Measurements from ENCODE around the gene ALDH2. TPM values are rescaled to one million over a fixed set of nuclear protein-coding genes. Genes with fewer than 3 reads are reported as not detected.
"Not testable (repeated sequence)": the region's sequence is repeated elsewhere in the genome, so short reads cannot be mapped to it uniquely, and the experiment has no call there.

The ALDH2 gene
- total and polyA plus RNA-seq, 2 of the 8 experiments (the other 6 are each of a cell fraction or from before 2014, with no cell fraction given), result 25.4 to 43.8 TPM

- H3K4me2 ChIP-seq (ENCODE audit: insufficient read depth in 1 of 2, low read depth in 2 of 2, low read length in 2 of 2); H3K4me3 ChIP-seq (ENCODE audit: extremely low read depth in 1 of 4, insufficient read depth in 2 of 4, low read depth in 3 of 4, low read length in 4 of 4); H3K9ac ChIP-seq (replicated peaks in 1 of 4; ENCODE audit: extremely low read depth in 1 of 4, low read depth in 3 of 4, low read length in 3 of 4); H3K23me2 ChIP-seq (ENCODE audit: low read depth, low read length); H3K36me3 ChIP-seq (ENCODE audit: control insufficient read depth in 2 of 4, insufficient read depth in 4 of 4, low read length in 3 of 4); H3K56ac ChIP-seq (replicated peaks; ENCODE audit: insufficient read length, low read depth, low read length); H2AFZ ChIP-seq (ENCODE audit: low read length); H2BK15ac ChIP-seq (ENCODE audit: low read length); H3K4ac ChIP-seq (replicated peaks; ENCODE audit: insufficient read length, low read depth, low read length); H4K20me1 ChIP-seq (replicated peaks in 1 of 2; ENCODE audit: control insufficient read depth in 1 of 2, insufficient read depth in 2 of 2, low read length in 2 of 2); H3K27ac ChIP-seq (ENCODE audit: low read depth, low read length); H3K4me1 ChIP-seq (replicated peaks in 1 of 4; ENCODE audit: control insufficient read depth in 3 of 4, insufficient read depth in 4 of 4, low read length in 3 of 4); H2BK20ac ChIP-seq (ENCODE audit: low read length); H2AK5ac ChIP-seq (ENCODE audit: low read depth, low read length); H4K8ac ChIP-seq (ENCODE audit: extremely low read depth, insufficient read depth, low read length); H3K18ac ChIP-seq (ENCODE audit: extremely low read depth, low read length); H3K23ac ChIP-seq (ENCODE audit: insufficient read length); H2BK5ac ChIP-seq (ENCODE audit: low read depth, low read length); H3K27me3 ChIP-seq (replicated peaks in 1 of 4; ENCODE audit: control insufficient read depth in 3 of 4, extremely low read depth in 1 of 4, insufficient read depth in 3 of 4, low read length in 3 of 4); H2BK120ac ChIP-seq (replicated peaks; ENCODE audit: low read depth, low read length); DNase-seq (ENCODE audit: low read depth in 1 of 2, low spot score in 2 of 2); H3K9me3 ChIP-seq (ENCODE audit: insufficient read depth in 2 of 2, low read depth in 1 of 2, low read length in 1 of 2); H3K79me1 ChIP-seq (ENCODE audit: low read depth, low read length); H3K79me2 ChIP-seq (ENCODE audit: control insufficient read depth in 1 of 2, insufficient read depth in 2 of 2, low read length in 2 of 2); H4K91ac ChIP-seq (replicated peaks; ENCODE audit: insufficient read length, low read length); H2BK12ac ChIP-seq (ENCODE audit: low read depth, low read length); H3K14ac ChIP-seq (ENCODE audit: insufficient read length); POLR2A ChIA-PET (ENCODE audit: partially characterized antibody); FAIRE-seq; H4K5ac ChIP-seq (ENCODE audit: insufficient read length, low read depth, low read length): not testable (repeated sequence)
- TF ChIP-seq CEBPB (IDR thresholded peaks at IDR 0.05; ENCODE audit: low read depth, low read length), result 0 out of 2 replicates have a peak, but pooled peaks have one; percentile 11
- 92 to 100% methylated on average over 1 to 9 of the region's 9 CpGs for WGBS, 2 experiments (ENCODE audit: extremely low coverage in 1 of 2, insufficient coverage in 1 of 2, insufficient read length in 1 of 2, insufficient replicate concordance in 2 of 2, low coverage in 1 of 2, low lambda C conversion rate in 2 of 2, missing lambda C conversion rate in 1 of 2)
- CTCF ChIA-PET (ENCODE audit: partially characterized antibody), result interaction anchor here (0.6 kb wide), 1 partner anchor 116 kb away, joined by 3 read pairs; no protein-coding TSS in a partner anchor
Observed at GRCh38 chr12:111739524-111739923, 27.2 kb upstream of the ALDH2 start.
